IMR-90 (cell line): ENCODE measurements around the gene B4GALNT3. TPM values are rescaled to one million over a fixed set of nuclear protein-coding genes. Genes with fewer than 3 reads are reported as not detected.

ENCODE experiments used
- ATAC-seq: fragments of 200-7000 bp; cut with Tn5 transposase; 2 replicates; pipeline ENCODE4 v1.9.1; 2020; ENCODE audit warnings: low read depth, mild to moderate bottlenecking, moderate library complexity
- BruUV-seq: library from RNA; stranded (reverse); fragments of 400-500 nt; replicated peaks from 2 replicates; lab custom pipeline; 2021; lab: Mats Ljungman, UMichigan
- CTCF ChIA-PET: fragments of 300-600 bp; formaldehyde crosslinking; extraction: SDS; loops from one replicate; lab custom pipeline; 2021; ENCODE audit warnings: antibody characterized with exemption; lab: Yijun Ruan, JAX
- POLR2A ChIA-PET: fragments of 300-600 bp; sonication (Branson Sonifier 250); formaldehyde crosslinking; loops from one replicate; lab custom pipeline; 2022; ENCODE audit warnings: antibody characterized with exemption; ENCODE audit not compliant: unreplicated experiment; lab: Charles Lee
- DNase-seq: peaks from one replicate; pipeline ENCODE4 v3.0.0; 2013
- H2AFZ ChIP-seq: replicated peaks from 2 replicates; pipeline ENCODE3; 2013; ENCODE audit warnings: low read length, mild to moderate bottlenecking; ENCODE audit not compliant: poor library complexity
- H2AK5ac ChIP-seq: 2 replicates; pipeline ENCODE4 v1.6.1; 2013; ENCODE audit warnings: low read depth, low read length, inconsistent platforms
- H2AK9ac ChIP-seq: replicated peaks from 2 replicates; pipeline ENCODE3; 2013; ENCODE audit warnings: mild to moderate bottlenecking, low read depth, low read length, moderate library complexity; ENCODE audit not compliant: poor library complexity
- H2BK120ac ChIP-seq: 2 replicates; pipeline ENCODE4 v1.6.1; 2013; ENCODE audit warnings: low read depth, low read length, inconsistent platforms
- H2BK15ac ChIP-seq: 3 replicates; pipeline ENCODE4 v1.6.1; 2013; ENCODE audit warnings: low read depth, low read length, inconsistent platforms
- H2BK20ac ChIP-seq: 2 replicates; pipeline ENCODE4 v1.6.1; 2013; ENCODE audit warnings: low read depth, mild to moderate bottlenecking, inconsistent platforms, low read length, moderate library complexity
- H2BK5ac ChIP-seq: 2 replicates; pipeline ENCODE4 v1.6.1; 2013; ENCODE audit warnings: mild to moderate bottlenecking, low read depth, low read length, inconsistent platforms; ENCODE audit not compliant: poor library complexity, severe bottlenecking
- H3K14ac ChIP-seq: replicated peaks from 2 replicates; pipeline ENCODE4 v1.6.1; 2013; ENCODE audit warnings: low read depth, low read length, inconsistent platforms
- H3K18ac ChIP-seq: 2 replicates; pipeline ENCODE4 v1.6.1; 2013; ENCODE audit warnings: low read depth, low read length, control low read depth
- H3K23ac ChIP-seq: 2 replicates; pipeline ENCODE4 v1.6.1; 2013; ENCODE audit warnings: low read depth, low read length, inconsistent platforms
- H3K27ac ChIP-seq: 2 replicates; pipeline ENCODE4 v1.5.1; 2013; ENCODE audit warnings: mild to moderate bottlenecking, control low read depth, low read length; ENCODE audit not compliant: insufficient read depth
- H3K27me3 ChIP-seq: 2 replicates; pipeline ENCODE4 v1.6.1; 2013; ENCODE audit warnings: low read length; ENCODE audit not compliant: control insufficient read depth, insufficient read depth
- H3K36me3 ChIP-seq: 2 replicates; pipeline ENCODE4 v1.6.1; 2013; ENCODE audit warnings: low read length, mixed read lengths; ENCODE audit not compliant: control insufficient read depth, insufficient read depth
- H3K4ac ChIP-seq: 2 replicates; pipeline ENCODE4 v1.6.1; 2013; ENCODE audit warnings: low read depth, low read length, inconsistent platforms
- H3K4me1 ChIP-seq: 2 replicates; pipeline ENCODE4 v1.6.1; 2013; ENCODE audit warnings: low read length, mixed read lengths; ENCODE audit not compliant: control insufficient read depth, insufficient read depth
- H3K4me2 ChIP-seq: 2 replicates; pipeline ENCODE4 v1.6.1; 2013; ENCODE audit warnings: low read depth, mild to moderate bottlenecking, control low read depth, low read length, moderate library complexity
- H3K4me3 ChIP-seq: 2 replicates; pipeline ENCODE4 v1.5.1; 2013; ENCODE audit warnings: low read depth, mild to moderate bottlenecking, control low read depth, low read length, moderate library complexity; ENCODE audit not compliant: insufficient read depth
- H3K56ac ChIP-seq: 2 replicates; pipeline ENCODE4 v1.6.1; 2013; ENCODE audit warnings: low read length, inconsistent platforms; ENCODE audit not compliant: insufficient read depth; ENCODE audit errors: extremely low read depth
- H3K79me1 ChIP-seq, 2 experiments: 2 replicates each; pipeline ENCODE4 v1.6.1; 2013; ENCODE audit warnings: low read length in 2 of 2, inconsistent platforms in 1 of 2, low read depth in 1 of 2
- H3K9ac ChIP-seq: 2 replicates; pipeline ENCODE4 v1.6.1; 2013; ENCODE audit warnings: low read depth, low read length, control low read depth
- H3K9me1 ChIP-seq: 2 replicates; pipeline ENCODE4 v1.6.1; 2013; ENCODE audit warnings: low read length, inconsistent platforms; ENCODE audit not compliant: insufficient read depth
- H3K9me3 ChIP-seq: 2 replicates; pipeline ENCODE4 v1.6.1; 2013; ENCODE audit warnings: low read length; ENCODE audit not compliant: control insufficient read depth, insufficient read depth
- H4K20me1 ChIP-seq: 2 replicates; pipeline ENCODE4 v1.6.1; 2013; ENCODE audit warnings: low read length, inconsistent platforms; ENCODE audit not compliant: insufficient read depth
- H4K5ac ChIP-seq: 2 replicates; pipeline ENCODE4 v1.6.1; 2013; ENCODE audit warnings: mild to moderate bottlenecking, low read depth, low read length, control low read depth
- H4K8ac ChIP-seq, 2 experiments: 2 replicates each; pipeline ENCODE4 v1.6.1; 2013; ENCODE audit warnings: low read depth in 2 of 2, low read length in 2 of 2, control low read depth in 1 of 2, inconsistent platforms in 1 of 2
- H4K91ac ChIP-seq: 2 replicates; pipeline ENCODE4 v1.6.1; 2013; ENCODE audit warnings: low read depth, low read length, inconsistent platforms; ENCODE audit not compliant: insufficient read depth
- BHLHE40 ChIP-seq: fragments of 150-350 bp; IDR thresholded peaks from 2 replicates; pipeline ENCODE4 v1.6.1; 2016; ENCODE audit warnings: mild to moderate bottlenecking, low read depth, low read length
- CHD1 ChIP-seq: IDR thresholded peaks from 2 replicates; pipeline ENCODE4 v1.6.1; 2012; ENCODE audit warnings: low read depth, low read length, improper control_type of control experiment
- NFE2L2 ChIP-seq: fragments of 150-350 bp; IDR thresholded peaks from 2 replicates; pipeline ENCODE4 v1.6.1; 2016; ENCODE audit warnings: low read depth, mild to moderate bottlenecking, low read length
- RAD21 ChIP-seq: IDR thresholded peaks from 2 replicates; pipeline ENCODE4 v1.6.1; 2012; ENCODE audit warnings: low read length, improper control_type of control experiment
- WGBS, 2 experiments: methylation state at CpG; one replicate each; pipeline versions ENCODE4 v1.1.5 to v1.1.7; 2013; ENCODE audit warnings: missing lambda C conversion rate in 2 of 2; ENCODE audit not compliant: insufficient read length in 1 of 2; ENCODE audit errors: extremely low coverage in 2 of 2; 5-methylcytosine and 5-hydroxymethylcytosine counted together
- dilution Hi-C: fragments of 300-500 bp; cut with HindIII; formaldehyde crosslinking; loops from one replicate; pipeline ENCODE4 v1.14.3; 2018; ENCODE audit warnings: low sequenced_read_pairs; ENCODE audit not compliant: unreplicated experiment
- in situ Hi-C: fragments of 300-500 bp; cut with MboI; formaldehyde crosslinking; loops from 3 replicates; pipeline ENCODE4 v1.14.3; 2019; ENCODE audit warnings: low sequenced_read_pairs, inconsistent platforms, mixed read lengths
- intact Hi-C: fragments of 100-400 bp; cut with micrococcal nuclease; formaldehyde crosslinking; loops from 2 replicates; pipeline ENCODE4 v1.10.0; 2022
- polyA plus RNA-seq, 3 experiments: library from polyadenylated mRNA; depleted of rRNA; stranded (reverse); fragments of >200 nt; gene quantifications; 2 replicates each; pipeline ENCODE4 v1.2.3, GENCODE V29; 2012; ENCODE audit warnings: low replicate concordance in 1 of 3
- total RNA-seq: library from RNA; depleted of rRNA; stranded (reverse); fragments of >200 nt; gene quantifications from 2 replicates; pipeline ENCODE4 v1.2.3, GENCODE V29; 2012
- TF ChIP-seq, protein P1 (sequence below): conservative IDR thresholded peaks from 2 replicates; pipeline ENCODE4 v1.5.1; 2012; ENCODE audit warnings: mild to moderate bottlenecking, low read depth, low read length, improper control_type of control experiment

B4GALNT3 gene
- total and polyA plus RNA-seq, 2 of the 4 experiments (the other 2 are of a cell fraction): not detected

GRCh38 chr12:531951-532585, 72.3 kb downstream of the B4GALNT3 start:
- Histone ChIP-seq H3K9ac (no peak overlapping the region), H3K27ac (no peak overlapping the region), H3K4me2 (no peak overlapping the region), H4K20me1 (no peaks in the 10 kb centered on the region), H3K36me3 (no peaks in the 10 kb centered on the region), H2BK20ac (no peak overlapping the region), H4K91ac (no peak overlapping the region), H2BK120ac (no peak overlapping the region), H2BK5ac (no peak overlapping the region), H3K27me3 (peaks cover 46% of the 10 kb centered on the region), H2AFZ (no peak overlapping the region), H2AK5ac (no peak overlapping the region), H3K4ac (no peak overlapping the region), H3K14ac (no peak overlapping the region), H4K5ac (no peak overlapping the region), H3K9me3 (peaks cover 3% of the 10 kb centered on the region; the same call in 1 of the 2 replicates), H3K79me1 (no peaks in the 10 kb centered on the region), H3K4me3 (no peak overlapping the region), H3K4me1 (peaks cover 4% of the 10 kb centered on the region; the same call in 1 of the 2 replicates), H3K56ac (no peak overlapping the region), H4K8ac (no peak overlapping the region), H3K23ac (no peak overlapping the region), H3K18ac (no peak overlapping the region), H2BK15ac (no peak overlapping the region), H3K9me1 (no peaks in the 10 kb centered on the region), H2AK9ac (no peak overlapping the region)
- in situ Hi-C loops: no loop called here
- intact Hi-C loops: no loop called here
- ATAC-seq: peak; percentile 38; the same call in 1 of the 2 replicates
- dilution Hi-C loops: no loop called here
- TF ChIP-seq RAD21: no peak
- TF ChIP-seq, protein P1, sequence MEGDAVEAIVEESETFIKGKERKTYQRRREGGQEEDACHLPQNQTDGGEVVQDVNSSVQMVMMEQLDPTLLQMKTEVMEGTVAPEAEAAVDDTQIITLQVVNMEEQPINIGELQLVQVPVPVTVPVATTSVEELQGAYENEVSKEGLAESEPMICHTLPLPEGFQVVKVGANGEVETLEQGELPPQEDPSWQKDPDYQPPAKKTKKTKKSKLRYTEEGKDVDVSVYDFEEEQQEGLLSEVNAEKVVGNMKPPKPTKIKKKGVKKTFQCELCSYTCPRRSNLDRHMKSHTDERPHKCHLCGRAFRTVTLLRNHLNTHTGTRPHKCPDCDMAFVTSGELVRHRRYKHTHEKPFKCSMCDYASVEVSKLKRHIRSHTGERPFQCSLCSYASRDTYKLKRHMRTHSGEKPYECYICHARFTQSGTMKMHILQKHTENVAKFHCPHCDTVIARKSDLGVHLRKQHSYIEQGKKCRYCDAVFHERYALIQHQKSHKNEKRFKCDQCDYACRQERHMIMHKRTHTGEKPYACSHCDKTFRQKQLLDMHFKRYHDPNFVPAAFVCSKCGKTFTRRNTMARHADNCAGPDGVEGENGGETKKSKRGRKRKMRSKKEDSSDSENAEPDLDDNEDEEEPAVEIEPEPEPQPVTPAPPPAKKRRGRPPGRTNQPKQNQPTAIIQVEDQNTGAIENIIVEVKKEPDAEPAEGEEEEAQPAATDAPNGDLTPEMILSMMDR: no peak
- TF ChIP-seq BHLHE40: no peak
- TF ChIP-seq NFE2L2: no peak
- no peak for TF ChIP-seq CHD1
- BruUV-seq: no TSS peak
- ChIA-PET POLR2A (no interaction called here), CTCF (no interaction called here)
- DNase-seq: no peak
- 13% methylated on average over 1 of the region's 3 CpGs; no CpG with 5 or more reads in 1 of the 2 experiments for WGBS, 2 experiments
